Measurements from ENCODE around the gene TOR4A. TPM values are rescaled to one million over a fixed set of nuclear protein-coding genes. Genes with fewer than 3 reads are reported as not detected.
A peak's percentile ranks its signal among the peaks of the same experiment; 100 is the strongest.
"Not testable (repeated sequence)": the region's sequence is repeated elsewhere in the genome, so short reads cannot be mapped to it uniquely, and the experiment has no call there.

The TOR4A gene
- total RNA-seq, 2 experiments from 2014 or later = 0.67 to 0.80 TPM

DNA sequence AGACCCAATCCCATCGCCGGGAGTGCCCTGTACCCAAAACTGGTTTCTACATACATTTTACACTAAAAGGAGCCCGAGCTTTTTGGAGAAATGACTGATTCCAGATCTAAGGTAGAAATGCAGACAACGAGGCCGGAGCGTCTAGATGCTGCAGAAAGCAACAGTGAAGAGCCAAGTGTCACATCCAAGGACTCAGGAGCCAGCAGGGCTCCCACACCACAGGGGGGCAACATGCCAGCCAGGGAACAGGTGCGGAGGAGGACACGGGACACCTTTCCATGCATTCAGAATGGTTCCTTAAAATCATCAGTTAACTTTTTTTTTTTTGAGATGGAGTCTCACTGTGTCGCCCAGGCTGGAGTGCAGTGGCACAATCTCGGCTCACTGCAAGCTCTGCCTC lies 47.6 kb downstream of the TOR4A start:
- ChIA-PET POLR2A (interaction anchor here (1.0 kb wide), 1 partner anchor 23 kb away, joined by 4 read pairs; the partner anchor contains the start of gene NRARP), CTCF (no interaction called here)
- H3K4me3 Mint-ChIP-seq = no peak overlapping the region
- H3K4me1 Mint-ChIP-seq (ENCODE audit: low read depth) = peaks cover 8% of the 10 kb centered on the region
- H3K27ac Mint-ChIP-seq = no peak overlapping the region
- H3K9me3 ChIP-seq (ENCODE audit: control insufficient read depth in 1 of 2, insufficient read depth in 1 of 2, low read length in 2 of 2) = peaks cover 0 to 20% of the 10 kb centered on the region in 2 experiments
- DNase-seq (no peak), ATAC-seq (ENCODE audit: poor library complexity) (no peak)
- H3K4me1 ChIP-seq (ENCODE audit: insufficient read depth, low read length) = peaks cover 19% of the 10 kb centered on the region
- no peak overlapping the region for H3K27ac ChIP-seq (ENCODE audit: low read depth in 1 of 2, low read length in 2 of 2)
- H3K36me3 Mint-ChIP-seq (ENCODE audit: low read depth) = peaks cover 5% of the 10 kb centered on the region
- no peaks in the 10 kb centered on the region for H3K36me3 ChIP-seq (ENCODE audit: insufficient read depth, low read length)
- TF ChIP-seq, protein P1, sequence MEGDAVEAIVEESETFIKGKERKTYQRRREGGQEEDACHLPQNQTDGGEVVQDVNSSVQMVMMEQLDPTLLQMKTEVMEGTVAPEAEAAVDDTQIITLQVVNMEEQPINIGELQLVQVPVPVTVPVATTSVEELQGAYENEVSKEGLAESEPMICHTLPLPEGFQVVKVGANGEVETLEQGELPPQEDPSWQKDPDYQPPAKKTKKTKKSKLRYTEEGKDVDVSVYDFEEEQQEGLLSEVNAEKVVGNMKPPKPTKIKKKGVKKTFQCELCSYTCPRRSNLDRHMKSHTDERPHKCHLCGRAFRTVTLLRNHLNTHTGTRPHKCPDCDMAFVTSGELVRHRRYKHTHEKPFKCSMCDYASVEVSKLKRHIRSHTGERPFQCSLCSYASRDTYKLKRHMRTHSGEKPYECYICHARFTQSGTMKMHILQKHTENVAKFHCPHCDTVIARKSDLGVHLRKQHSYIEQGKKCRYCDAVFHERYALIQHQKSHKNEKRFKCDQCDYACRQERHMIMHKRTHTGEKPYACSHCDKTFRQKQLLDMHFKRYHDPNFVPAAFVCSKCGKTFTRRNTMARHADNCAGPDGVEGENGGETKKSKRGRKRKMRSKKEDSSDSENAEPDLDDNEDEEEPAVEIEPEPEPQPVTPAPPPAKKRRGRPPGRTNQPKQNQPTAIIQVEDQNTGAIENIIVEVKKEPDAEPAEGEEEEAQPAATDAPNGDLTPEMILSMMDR (IDR thresholded peaks at IDR 0.05) = no peak
- H3K9me3 Mint-ChIP-seq = peaks cover 3% of the 10 kb centered on the region
- intact Hi-C loops (cut with DNase I, micrococcal nuclease) = no loop called here
- H3K27me3 ChIP-seq (ENCODE audit: control insufficient read depth in 1 of 2, insufficient read depth in 2 of 2, low read length in 2 of 2) = peaks cover 8 to 17% of the 10 kb centered on the region in 2 experiments
- no peak overlapping the region for H3K4me3 ChIP-seq (ENCODE audit: low read length)
- H3K27me3 Mint-ChIP-seq = peaks cover 40% of the 10 kb centered on the region

DNA sequence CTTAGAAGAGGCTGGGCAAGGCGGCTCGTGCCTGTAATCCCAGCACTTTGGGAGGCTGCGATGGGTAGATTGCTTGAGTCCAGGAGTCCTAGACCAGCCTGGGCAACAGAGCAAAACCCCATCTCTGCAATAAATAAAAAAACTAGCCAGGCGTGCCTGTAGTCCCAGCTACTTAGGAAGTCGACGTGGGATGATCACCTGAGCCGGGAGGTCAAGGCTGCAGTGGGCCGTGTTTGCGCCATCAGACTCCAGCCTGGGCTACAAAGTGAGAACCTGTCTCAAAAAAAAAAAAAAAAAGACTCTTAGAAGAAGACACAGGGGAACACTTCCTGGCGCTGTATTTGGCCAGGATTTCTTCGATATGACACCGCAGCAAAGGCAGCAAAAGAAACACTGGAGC lies 48.3 kb downstream of the TOR4A start:
- no peak for ATAC-seq (ENCODE audit: poor library complexity)
- peaks cover 40% of the 10 kb centered on the region for H3K27me3 Mint-ChIP-seq
- CTCF ChIA-PET = interaction anchor here (1.2 kb wide), 1 partner anchor 24 kb away, joined by 3 read pairs; the partner anchor contains the start of gene NRARP
- peaks cover 8 to 17% of the 10 kb centered on the region in 2 experiments for H3K27me3 ChIP-seq (ENCODE audit: control insufficient read depth in 1 of 2, insufficient read depth in 2 of 2, low read length in 2 of 2)
- no peak overlapping the region for H3K27ac Mint-ChIP-seq
- H3K4me3 ChIP-seq (ENCODE audit: low read length) = no peak overlapping the region
- H3K4me1 ChIP-seq (ENCODE audit: insufficient read depth, low read length) = peaks cover 12% of the 10 kb centered on the region
- H3K36me3 ChIP-seq (ENCODE audit: insufficient read depth, low read length) = no peaks in the 10 kb centered on the region
- H3K9me3 Mint-ChIP-seq = peaks cover 3% of the 10 kb centered on the region
- DNase-seq = no peak
- intact Hi-C loops (cut with DNase I, micrococcal nuclease) = no loop called here
- peaks cover 8% of the 10 kb centered on the region for H3K4me1 Mint-ChIP-seq (ENCODE audit: low read depth)
- H3K36me3 Mint-ChIP-seq (ENCODE audit: low read depth) = peaks cover 5% of the 10 kb centered on the region
- TF ChIP-seq, protein P1 (IDR thresholded peaks at IDR 0.05) = no peak
- POLR2A ChIA-PET = interaction anchor here (1.0 kb wide), 1 partner anchor 24 kb away, joined by 4 read pairs; the partner anchor contains the start of gene NRARP
- peaks cover 0 to 15% of the 10 kb centered on the region in 2 experiments for H3K9me3 ChIP-seq (ENCODE audit: control insufficient read depth in 1 of 2, insufficient read depth in 1 of 2, low read length in 2 of 2)
- H3K27ac ChIP-seq (ENCODE audit: low read depth in 1 of 2, low read length in 2 of 2) = no peak overlapping the region
- no peak overlapping the region for H3K4me3 Mint-ChIP-seq

DNA sequence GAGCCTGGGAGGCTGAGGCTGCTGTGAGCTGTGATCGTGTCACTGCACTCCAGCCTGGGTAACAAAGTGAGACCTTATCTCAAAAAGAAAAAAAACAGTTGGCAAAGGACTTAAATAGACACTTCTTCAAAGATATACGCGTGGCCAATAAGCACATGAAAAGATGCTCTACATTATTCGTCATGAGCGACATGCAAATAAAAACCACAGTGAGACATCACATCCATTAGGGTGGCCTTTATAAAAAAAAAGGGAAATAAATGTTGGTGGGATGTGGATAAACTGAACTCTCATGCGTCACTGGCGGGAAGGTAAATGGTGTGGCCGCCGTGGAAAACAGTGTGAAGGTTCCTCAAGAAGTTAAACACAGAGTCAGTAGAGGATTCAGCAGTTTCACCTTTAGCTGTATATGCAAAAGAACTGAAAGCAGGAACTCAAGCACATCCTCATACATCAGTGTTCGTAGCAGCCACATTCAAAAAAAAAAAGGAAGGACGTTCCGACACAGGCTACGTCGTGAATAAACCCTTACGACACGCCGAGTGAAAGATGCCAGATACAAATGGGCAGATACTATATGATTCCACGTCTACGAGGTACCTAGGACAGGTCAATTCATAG lies 49.0 kb downstream of the TOR4A start:
- CTCF ChIA-PET = interaction anchor here (1.2 kb wide), 1 partner anchor 25 kb away, joined by 3 read pairs; the partner anchor contains the start of gene NRARP
- POLR2A ChIA-PET = interaction anchor here (0.7 kb wide), 1 partner anchor 61 kb away, joined by 4 read pairs; no protein-coding TSS in a partner anchor
- H3K4me3 ChIP-seq (ENCODE audit: low read length) = no peak overlapping the region

DNA sequence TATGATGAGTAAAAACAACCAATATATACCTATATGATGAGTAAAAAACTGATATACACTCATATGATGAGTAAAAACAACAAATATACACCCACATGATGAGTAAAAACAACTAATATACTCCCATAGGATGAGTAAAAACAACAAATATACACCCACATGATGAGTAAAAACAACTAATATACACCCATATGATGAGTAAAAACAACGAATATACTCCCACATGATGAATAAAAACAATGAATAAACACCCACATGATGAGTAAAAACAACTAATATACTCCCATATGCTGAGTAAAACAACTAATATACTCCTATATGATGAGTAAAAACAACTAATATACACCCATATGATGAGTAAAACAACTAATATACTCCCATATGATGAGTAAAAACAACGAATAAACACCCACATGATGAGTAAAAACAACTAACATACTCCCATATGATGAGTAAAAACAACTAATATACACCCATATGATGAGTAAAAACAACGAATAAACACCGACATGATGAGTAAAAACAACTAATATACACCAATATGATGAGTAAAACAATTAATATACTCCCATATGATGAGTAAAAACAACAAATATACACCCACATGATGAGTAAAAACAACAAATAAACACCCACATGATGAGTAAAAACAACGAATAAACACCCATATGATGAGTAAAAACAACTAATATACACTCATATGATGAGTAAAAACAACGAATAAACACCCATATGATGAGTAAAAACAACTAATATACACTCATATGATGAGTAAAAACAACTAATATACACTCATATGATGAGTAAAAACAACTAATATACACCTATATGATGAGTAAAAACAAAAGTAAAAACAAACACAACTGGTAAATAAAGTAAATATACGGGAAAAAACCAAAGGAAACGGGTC lies 50.4 kb downstream of the TOR4A start:
- POLR2A ChIA-PET = interaction anchor here (0.7 kb wide), 1 partner anchor 60 kb away, joined by 4 read pairs; no protein-coding TSS in a partner anchor
- H3K27ac ChIP-seq (ENCODE audit: low read depth in 1 of 2, low read length in 2 of 2); H3K36me3 Mint-ChIP-seq (ENCODE audit: low read depth); intact Hi-C loops (cut with DNase I, micrococcal nuclease); H3K4me1 Mint-ChIP-seq (ENCODE audit: low read depth); H3K4me3 ChIP-seq (ENCODE audit: low read length); H3K4me1 ChIP-seq (ENCODE audit: insufficient read depth, low read length); ATAC-seq (ENCODE audit: poor library complexity); H3K4me3 Mint-ChIP-seq; H3K36me3 ChIP-seq (ENCODE audit: insufficient read depth, low read length); CTCF ChIA-PET; H3K9me3 Mint-ChIP-seq: not testable (repeated sequence)
- peaks cover 0 to 15% of the 10 kb centered on the region in 2 experiments for H3K9me3 ChIP-seq (ENCODE audit: control insufficient read depth in 1 of 2, insufficient read depth in 1 of 2, low read length in 2 of 2)
- peaks cover 8 to 12% of the 10 kb centered on the region in 2 experiments for H3K27me3 ChIP-seq (ENCODE audit: control insufficient read depth in 1 of 2, insufficient read depth in 2 of 2, low read length in 2 of 2)
- peaks cover 37% of the 10 kb centered on the region for H3K27me3 Mint-ChIP-seq
- peak overlapping the region; percentile 20 for H3K27ac Mint-ChIP-seq
- DNase-seq = peak in 2 of 14 experiments; percentile 31 to 36

More for the DNA sequence above, 49.0 kb downstream of the TOR4A start:
- Histone ChIP-seq H3K36me3 (ENCODE audit: insufficient read depth, low read length) (no peaks in the 10 kb centered on the region), H3K4me1 (ENCODE audit: insufficient read depth, low read length) (peaks cover 5% of the 10 kb centered on the region), H3K9me3 (ENCODE audit: control insufficient read depth in 1 of 2, insufficient read depth in 1 of 2, low read length in 2 of 2) (peaks cover 0 to 15% of the 10 kb centered on the region in 2 experiments), H3K27ac (ENCODE audit: low read depth in 1 of 2, low read length in 2 of 2) (no peak overlapping the region), H3K27me3 (ENCODE audit: control insufficient read depth in 1 of 2, insufficient read depth in 2 of 2, low read length in 2 of 2) (peaks cover 8 to 14% of the 10 kb centered on the region in 2 experiments)
- Mint-ChIP-seq H3K27me3 (peaks cover 40% of the 10 kb centered on the region), H3K9me3 (peaks cover 3% of the 10 kb centered on the region), H3K36me3 (ENCODE audit: low read depth) (peaks cover 5% of the 10 kb centered on the region), H3K4me1 (ENCODE audit: low read depth) (peaks cover 8% of the 10 kb centered on the region), H3K4me3 (peak overlapping the region; percentile 59), H3K27ac (peak overlapping the region; percentile 47)
- DNase-seq (peak in 3 of 14 experiments; percentile 45 to 65 (median 59)), ATAC-seq (ENCODE audit: poor library complexity) (peak; percentile 85)
- intact Hi-C loops (cut with DNase I, micrococcal nuclease) = no loop called here
- TF ChIP-seq, protein P1 (IDR thresholded peaks at IDR 0.05) = no peak

All from CD4-positive, alpha-beta T cell (primary cell).